ENCODE measurements around the gene CLDND1.

The CLDND1 gene

DNA sequence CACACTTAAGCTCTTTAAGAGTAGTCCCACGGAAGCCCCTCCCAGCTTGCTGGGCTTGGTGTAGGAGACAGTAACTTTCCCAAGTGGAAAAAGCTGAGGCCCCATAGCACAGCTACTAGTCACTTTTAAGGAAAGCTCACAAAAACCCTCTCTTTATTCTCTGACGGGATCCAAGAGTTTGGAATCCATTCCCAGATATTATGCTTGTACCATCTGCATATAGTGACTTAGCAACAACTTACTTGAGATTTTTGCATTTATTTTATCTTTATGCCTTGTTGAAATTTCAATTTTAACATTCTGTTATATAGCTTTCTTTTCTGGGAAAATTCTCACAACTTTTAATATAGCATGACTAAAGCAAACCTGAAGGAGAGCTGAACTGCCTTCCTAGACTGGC is 28.5 kb upstream of the CLDND1 start:
- DNase-seq: no peak

GRCh38 chr3:98550833-98551232 is 28.1 kb upstream of the CLDND1 start:
- no peak for DNase-seq

DNA sequence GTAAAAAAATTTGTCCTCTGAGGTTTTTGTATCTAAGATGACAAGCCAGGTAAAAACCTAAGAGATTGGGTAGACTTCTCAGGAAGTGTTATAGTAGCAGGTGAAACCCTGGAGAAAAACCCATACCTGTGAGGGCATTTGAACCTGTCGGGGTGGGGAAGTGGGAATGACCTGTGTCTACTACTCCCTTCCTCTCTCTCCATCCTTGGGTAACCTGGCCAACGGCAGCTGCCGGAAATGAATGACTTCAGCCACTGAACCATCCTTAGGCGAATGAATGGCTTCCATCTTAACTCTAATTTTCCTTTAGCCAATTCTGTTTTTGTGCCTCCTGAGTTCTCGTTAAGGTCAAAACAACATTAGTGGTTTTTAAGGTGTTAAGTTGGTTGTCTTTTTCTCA is 25.8 kb upstream of the CLDND1 start:
- no peak for DNase-seq

- DNase-seq: no peak
Observed at GRCh38 chr3:98545940-98546339, 23.2 kb upstream of the CLDND1 start.

DNA sequence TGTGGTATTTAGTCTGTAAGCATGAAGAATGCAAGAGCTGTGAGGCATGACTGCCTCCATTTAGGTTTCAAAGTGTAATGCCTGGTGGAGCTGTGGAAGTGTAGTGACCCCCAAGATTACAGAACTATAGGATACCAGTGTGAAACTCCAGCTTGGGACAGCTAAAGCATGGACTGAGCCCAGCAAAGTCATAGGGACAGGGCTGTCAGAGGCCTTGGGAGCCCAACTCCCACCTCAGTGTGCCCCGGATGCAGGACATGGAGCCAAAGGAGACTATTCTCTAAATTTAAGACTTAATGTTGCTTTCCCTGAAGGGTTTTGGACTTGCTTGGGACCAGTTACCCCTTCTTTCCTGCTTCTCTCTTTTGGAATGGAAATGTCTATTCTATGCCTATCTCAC is 19.9 kb upstream of the CLDND1 start:
- no peak for DNase-seq

DNA sequence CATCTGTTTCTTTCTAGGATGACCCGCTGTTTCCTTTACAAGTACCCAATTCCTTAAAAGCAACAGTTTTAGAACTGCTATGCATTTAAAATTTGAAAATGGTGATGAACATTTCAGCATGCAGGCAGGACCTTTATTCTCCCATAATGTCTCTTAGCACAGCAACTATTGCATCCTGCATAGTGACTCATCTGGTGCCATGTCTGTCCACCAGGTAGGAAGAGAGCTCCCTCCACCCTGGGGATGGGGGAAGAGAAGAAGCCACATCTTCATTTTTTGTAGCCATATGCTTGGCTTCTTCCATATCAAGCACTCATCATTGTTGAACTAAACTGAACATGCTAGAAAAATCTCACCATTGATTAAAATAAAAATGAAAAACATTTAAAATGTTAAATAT is 19.0 kb upstream of the CLDND1 start:
- no peak for DNase-seq

DNA sequence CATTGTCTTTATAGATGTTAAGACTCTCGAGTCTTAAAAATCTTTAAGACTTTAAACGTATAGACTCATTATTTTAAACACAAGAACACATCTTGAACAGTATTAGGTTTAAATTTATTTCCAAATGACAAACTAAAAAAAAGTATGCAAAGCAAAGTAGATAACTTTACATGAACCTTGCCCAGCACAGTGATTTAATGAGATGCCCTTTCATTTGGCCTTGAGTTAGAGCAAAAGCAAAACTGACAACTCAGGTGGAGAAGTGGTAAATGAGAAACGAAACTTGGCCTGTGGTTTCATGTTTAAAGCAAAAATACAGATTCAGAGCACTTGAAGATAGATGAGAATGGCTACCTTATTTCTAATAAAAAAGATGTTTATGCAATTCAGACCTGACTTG is 17.6 kb upstream of the CLDND1 start:
- DNase-seq: peak in 1 of 2 donors; percentile 46

DNA sequence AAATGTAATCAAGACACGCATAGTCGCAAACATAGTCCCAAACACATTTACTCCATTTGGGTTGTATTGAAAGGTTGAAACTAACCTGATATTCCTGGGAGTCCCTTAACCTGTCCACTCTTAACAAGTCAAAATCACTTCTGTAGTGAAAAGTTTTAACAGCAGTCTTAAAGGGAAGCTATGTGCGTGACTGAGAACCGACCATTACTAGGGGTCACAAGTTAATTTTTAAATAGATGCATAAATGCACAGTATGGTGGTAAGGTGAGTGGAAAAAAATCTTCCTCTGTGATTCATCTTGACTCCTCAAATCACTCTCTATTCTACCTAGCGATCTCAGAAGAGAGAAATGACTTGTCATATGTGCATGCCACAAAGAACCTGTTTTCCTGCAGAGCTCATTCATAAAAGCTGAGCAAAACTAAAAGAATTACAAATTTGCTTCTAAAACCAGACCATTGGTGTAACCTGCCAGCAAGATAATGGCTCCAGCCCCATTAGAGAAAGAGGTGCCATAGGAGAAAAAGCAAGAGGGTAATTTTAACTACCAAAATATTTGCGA is 13.8 kb upstream of the CLDND1 start:
- no peak for DNase-seq

GRCh38 chr3:98534734-98535133 is 12.0 kb upstream of the CLDND1 start:
- no peak for DNase-seq

DNA sequence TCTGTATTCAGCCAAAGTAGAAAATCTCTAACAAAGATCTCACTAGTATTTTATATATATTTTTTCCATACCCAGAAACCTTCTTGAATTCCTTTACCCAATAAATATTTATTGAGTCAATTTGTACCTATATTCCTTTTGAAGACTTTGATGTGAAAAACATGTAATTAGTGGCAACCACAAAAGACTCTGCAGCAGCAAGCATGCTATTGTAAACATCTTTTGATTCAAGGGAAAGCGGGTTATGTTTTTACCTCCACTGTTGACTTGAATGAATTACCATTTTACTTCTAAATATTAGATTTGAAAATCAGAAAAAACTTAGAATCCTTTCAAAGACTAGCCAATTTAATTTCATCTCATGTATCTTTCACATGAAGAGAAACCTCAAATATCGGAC is 11.5 kb upstream of the CLDND1 start:
- DNase-seq: no peak

DNA sequence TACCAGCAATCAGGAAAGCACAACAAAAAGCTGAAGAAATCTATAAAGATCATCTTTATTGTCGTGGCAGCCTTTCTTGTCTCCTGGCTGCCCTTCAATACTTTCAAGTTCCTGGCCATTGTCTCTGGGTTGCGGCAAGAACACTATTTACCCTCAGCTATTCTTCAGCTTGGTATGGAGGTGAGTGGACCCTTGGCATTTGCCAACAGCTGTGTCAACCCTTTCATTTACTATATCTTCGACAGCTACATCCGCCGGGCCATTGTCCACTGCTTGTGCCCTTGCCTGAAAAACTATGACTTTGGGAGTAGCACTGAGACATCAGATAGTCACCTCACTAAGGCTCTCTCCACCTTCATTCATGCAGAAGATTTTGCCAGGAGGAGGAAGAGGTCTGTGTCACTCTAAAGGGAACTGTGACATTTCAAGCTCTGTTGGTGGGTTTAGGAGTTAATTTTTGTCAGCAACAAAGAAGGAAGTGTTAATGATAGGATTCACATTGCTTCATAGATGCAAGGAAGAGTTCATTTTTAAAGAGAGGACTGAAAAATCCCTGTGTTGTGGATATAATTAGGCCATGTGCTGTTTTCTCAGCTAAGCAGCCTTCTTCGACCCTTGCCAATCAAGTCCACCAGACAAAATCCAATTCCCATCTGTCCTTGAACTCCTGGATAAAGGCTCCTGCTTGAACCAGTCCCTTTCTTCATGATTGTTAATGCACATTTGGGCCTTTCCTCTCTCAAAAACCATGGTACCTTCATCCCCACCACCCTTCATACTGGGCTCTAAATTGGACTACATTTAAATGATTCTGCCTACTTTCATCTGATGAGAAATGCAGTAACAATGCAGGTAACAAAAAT is 10.2 kb upstream of the CLDND1 start:
- DNase-seq: no peak

- no peak for DNase-seq
Observed at GRCh38 chr3:98532275-98532637, 9.6 kb upstream of the CLDND1 start.

- no peak for DNase-seq
Observed at GRCh38 chr3:98531622-98532274, 9.0 kb upstream of the CLDND1 start, which contains the start of gene GPR15. GPR15 (plus strand) TSS chr3:98531978; CDS start chr3:98532034, 56 bp downstream.

DNA sequence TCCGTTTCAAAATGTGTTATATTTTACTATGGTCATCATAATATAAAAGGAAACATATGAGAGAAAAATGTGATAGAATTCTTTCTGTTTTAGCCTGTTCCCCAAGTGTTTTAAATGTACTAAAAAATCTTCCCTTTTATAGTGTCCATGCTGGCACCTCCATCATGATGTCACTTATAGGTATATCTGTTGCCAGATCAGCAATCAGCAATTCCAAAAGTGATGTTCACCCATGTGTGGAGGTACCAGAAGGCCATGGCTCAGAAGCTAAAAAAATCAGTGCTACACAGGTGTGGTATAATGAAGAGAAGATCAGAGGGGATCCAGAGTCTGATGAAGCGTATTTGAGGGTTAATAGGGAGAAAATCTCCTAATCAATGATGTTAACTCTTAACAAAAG is 8.0 kb upstream of the CLDND1 start:
- DNase-seq: no peak

DNA sequence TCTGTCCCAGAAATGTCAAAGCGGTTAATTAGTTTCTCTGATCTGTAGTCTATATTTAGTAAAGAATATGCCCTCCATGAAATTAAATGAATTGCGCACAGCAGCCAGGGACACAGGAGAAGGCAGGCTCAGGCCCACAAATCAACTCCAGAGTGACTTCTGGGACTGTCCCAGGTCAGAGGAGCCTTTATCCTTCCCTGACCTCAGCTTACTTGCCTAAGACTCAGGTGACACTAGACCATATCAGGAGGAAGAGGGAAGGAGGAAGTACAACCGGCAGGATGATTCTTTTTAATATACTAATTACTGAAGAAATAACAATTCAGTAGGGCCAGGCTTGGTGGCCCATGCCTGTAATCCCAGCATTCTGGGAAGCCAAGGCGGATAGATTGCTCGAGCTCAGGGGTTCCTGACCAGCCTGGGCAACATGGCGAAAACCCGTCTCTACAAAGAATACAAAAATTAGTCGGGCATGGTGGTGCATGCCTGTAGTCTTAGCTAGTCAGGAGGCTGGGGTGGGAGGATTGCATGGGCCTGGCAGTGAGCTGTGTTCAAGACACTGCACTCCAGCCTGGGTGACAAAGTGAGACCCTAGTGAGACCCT is 7.3 kb upstream of the CLDND1 start:
- no peak for DNase-seq

- DNase-seq: no peak
Observed at GRCh38 chr3:98528474-98529346, 6.0 kb upstream of the CLDND1 start.

GRCh38 chr3:98525494-98525893 is 2.8 kb upstream of the CLDND1 start:
- DNase-seq: no peak

DNA sequence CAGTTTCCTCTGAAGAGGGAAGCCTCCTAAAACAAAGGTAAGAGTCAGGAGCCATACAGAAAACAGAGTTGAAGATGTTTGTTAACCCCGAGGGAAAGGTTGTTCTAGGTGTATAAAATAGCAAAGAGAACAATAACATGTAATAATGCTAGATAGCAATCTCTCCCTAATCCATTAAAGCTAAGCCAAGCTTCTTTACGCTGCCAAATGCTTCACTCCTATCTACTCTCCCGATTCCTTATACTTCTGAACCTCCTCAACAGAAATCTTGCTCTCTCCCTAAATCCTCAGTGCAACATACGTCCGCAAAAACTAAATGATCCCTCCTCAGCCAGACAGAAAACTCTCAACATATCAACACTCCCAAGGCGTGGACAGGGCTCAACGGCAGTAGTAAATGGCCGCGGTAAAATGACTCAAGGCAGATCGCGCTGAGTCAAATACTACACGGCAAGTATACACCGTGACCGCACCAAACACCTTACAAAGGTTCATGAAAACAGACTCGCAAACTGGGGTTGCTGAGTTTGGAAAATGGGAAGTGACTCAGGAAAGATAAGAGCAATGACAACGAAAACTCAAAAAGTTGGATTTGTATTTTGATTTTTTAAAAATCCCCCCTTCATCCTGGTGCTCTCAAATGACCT is 682 bp downstream of the CLDND1 start:
- DNase-seq: peak; percentile 45 to 54

- no peak for DNase-seq
Observed at GRCh38 chr3:98519351-98519750, 3.4 kb downstream of the CLDND1 start.

DNA sequence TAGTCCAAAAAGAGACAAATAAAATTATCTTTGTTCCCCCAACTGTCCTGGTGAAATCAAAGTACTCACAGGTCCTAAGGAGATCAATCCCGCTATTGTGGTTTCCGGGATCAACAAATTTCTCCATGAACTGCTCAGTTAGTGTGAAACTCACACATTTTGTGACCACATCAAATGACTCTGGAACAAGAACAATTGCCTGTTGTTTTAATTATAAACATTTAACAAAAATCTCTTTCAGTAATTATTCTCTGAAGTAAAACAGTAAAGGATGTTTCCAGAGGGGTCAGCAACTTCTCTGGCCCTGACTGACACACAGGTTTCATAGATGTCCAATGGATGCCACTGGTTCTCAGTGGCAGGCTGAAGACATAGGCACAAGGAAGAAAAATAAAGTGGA is 3.9 kb downstream of the CLDND1 start:
- DNase-seq: no peak

GRCh38 chr3:98514948-98515347 is 7.8 kb downstream of the CLDND1 start:
- DNase-seq: no peak

DNA sequence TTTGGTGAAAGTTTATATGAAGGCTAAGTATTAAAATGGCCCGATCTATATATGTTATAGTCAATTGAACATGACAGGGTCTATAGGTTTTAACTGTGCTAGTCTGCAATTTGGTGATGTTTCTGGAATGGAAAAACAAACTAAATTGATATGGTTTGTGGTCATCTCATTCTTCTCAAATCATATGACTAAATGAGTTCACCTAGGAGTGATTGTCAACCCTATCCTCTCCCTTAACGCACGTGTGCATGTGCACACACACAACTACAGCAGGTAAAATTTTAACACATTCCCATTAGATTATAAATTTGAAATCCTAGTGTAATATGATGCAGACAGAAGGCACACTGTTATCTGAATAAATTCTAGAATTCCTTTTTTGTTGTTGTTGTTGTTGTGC is 9.0 kb downstream of the CLDND1 start:
- no peak for DNase-seq

Measured in CD4-positive, alpha-beta T cell treated with Interleukin-1 beta for 1 hour (primary cell).